KG1 (cell line): Measurements from ENCODE around the gene RNF114.

Experiments used
- DNase-seq: peaks from one replicate; lab custom pipeline; 2025; lab: John Stamatoyannopoulos, UW

RNF114 gene

DNA sequence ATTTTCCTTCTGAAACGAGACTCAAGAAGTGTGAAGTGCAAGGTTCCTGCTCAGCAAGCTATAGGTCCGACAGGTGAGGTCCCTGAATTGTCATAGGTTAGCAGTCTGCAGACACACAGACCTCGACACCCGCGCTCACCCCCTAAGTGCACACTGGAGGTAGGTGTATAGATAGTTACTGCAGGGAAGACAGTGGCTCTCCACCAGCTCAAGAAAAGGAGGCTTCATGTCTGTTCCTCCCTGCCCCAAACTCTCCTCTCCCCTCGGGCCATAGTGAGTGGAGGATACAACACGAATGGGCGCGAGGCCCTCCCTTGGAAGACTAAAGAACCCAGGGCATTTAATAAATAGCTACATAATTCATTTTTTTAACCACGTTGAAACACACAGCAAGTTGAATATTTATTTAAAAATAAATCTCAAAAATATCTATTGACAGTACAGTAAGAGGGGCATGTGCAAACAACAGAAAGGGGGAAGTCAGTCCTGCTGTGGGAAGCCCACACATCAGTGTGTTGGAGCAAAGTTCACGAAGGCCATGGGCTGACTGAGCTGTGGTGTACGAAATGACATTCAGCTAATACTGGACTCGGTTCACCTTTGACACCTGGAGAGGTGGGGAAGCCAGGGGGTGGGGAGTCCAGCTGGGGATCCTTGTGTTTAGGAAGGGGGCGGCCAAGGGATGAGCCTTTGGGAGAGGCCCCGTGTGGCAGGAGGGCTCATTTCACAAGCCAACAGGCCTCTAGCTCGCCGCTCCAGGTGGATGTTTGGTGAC lies 31.6 kb upstream of the RNF114 start:
- no peak for DNase-seq

DNA sequence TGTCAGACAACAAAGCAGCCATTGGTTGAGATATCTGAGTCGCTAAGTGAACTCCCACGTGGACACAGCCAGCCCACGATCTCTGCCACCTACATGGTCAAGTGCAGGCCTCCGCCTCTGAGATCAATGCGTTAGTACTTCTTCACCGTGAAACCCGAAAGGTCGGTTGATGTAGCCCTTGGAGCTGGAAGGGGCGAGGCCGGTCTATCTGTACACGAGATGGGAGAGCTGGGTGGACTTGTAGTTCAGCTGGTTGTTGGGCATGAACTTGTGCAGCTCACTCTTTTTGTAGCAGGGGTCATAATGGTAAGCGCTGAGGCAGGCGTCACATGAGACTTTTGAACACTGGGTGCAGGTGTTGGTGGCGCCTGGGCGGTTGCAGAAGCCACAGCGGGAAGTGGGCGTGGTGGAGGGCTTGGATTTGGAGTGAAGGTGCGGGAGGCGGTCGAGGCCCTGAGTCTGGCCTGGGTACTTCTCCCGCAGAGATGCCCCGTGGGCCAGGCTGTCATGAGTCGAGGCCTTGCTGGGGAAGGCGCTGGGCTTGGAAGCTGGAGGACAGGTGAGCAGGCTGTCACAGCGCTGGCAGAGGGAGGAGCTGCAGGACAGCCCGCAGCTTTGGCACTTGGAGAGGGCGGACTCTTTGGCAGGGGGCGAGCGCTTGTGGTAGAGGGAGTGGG lies 30.6 kb upstream of the RNF114 start:
- DNase-seq: no peak

DNA sequence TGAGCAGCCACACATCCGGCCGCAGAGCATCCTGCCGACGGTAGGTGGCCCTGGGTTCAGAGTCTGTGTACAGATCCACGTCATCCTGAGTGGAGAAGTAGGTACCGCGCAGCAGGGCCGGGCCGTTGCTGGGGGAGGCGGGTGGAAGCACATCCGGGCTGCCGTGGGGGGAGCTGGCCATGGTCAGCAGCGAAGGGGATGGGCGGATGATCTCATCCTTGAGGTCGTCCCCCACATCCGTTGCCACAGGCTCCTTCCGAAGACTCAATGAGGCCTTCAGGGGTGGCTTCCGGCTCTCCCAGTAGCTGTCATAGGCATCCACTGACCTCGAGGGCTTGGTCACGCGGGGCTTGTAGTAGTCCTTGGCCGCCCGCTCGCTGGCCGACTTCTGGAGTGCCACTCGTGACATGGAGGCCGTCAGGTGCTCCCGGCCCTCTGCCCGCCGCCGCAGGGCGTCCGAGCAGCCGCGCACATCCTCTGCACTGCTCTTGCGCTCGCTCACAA lies 30.0 kb upstream of the RNF114 start:
- DNase-seq: no peak

DNA sequence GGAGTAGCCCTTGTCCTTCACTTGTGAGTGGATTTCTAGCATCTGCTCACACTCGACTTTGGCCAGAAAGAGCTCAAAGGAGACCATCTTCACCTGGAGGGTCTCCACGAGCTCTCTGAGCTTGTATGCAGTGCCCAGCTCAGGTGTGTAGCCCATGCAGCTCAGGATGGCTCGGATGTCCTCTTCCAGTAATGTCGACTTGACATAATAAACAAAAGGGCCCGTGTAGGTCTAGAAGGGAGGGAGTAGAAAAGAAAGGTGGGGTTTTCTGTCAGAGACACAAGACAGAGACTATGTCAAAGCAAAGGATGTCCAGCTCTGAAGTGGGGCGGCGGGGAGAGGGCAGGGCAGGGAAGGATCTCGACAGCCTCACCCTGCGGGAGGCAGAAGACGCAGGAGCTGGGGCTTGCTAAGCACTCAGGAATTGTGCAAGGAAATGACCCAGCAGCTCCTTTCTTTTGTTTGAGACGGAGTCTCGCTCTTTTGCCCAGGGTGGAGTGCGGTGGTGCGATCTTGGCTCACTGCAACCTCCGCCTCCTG lies 29.5 kb upstream of the RNF114 start:
- no peak for DNase-seq

DNA sequence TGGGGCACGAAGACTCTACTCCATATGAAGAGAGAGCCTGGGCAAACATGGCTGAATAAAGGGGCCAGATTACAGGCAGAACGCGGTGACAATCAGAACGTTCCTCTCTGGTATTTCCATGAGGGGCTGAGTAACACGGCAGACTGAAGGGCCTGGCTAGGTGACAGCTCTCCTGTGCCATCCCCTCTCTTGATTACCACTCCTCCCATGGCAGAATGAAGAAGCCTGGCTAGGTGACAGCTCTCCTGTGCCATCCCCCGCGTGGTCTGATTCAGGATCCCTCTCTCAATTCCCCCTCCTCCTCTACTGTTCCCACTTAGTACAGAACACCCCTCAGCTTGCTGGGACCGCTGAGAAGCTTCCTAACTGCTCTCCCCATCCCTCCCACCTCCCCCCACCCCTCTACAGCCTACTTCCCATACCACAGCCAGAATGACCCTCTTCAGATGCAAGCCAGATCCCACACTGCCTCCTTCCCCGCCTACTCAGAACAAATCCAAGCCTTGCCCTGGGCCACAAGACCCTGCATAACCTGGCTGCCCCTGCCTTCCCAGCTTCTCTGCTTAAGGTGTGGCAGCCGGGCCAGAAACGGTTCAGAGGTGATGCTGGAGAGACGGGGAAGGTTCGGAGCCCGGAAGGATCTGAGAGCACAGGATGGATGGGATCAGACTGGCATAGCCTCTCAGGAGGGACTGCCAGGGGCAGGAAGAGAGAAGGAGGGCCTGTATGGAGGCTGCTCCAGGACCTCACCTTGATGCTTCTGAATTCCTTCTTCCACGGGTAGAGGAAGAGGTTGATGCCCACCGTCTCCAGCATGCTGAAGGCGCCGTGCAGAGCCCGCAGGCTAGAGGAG lies 28.6 kb upstream of the RNF114 start:
- DNase-seq: no peak

DNA sequence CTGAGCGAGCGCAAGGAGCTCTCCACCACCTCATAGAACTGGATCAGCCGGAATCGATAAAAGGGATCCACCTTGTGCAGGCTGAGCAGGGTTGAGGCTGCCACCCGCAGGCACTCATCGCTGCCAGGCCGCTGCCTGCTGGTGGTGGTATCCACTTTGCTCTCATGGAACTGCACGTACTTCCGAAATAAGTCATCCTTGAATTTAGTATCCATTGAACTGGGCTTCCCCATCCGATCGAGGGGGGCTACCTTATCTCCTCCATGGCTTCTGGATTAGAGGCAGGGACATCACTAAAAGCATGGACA lies 28.0 kb upstream of the RNF114 start:
- no peak for DNase-seq

DNA sequence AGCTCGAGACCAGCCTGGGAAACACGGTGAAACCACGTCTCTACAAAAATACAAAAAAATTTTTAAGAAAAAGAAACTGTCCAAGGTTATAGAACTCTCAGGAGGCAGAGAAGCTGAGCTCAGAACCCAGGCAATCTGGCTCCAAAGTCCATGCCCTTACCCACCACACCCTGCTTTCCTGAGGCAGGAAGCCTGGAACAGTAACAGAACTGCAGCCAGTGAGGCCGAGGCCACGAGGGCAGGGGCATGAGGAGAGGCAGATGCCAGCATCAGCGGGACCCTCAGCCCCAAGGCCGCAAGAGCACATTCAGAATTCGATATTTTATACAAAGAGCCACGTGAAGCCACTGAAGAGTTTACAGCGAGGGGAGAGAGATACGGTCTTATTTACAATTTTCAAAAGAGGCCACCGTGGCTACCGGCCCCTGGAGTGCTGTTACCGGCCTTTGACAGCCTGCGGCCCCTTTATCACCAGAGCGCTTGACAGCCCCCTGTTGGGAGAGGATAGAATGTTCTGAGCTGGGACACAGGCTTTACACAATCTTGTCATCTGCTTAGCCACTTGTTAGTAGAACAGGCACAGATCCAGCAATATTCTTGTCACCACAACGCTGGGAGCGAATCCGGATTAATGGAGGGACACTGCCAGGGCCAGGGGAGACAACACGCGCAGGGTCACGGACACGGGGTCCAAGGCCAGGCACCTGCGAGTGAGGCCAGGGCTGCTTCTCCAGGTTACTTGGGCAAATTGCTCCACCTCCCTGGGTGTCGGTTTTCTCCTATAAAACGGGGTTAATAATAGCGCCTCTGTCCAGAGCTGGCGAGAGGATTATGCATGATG lies 26.5 kb upstream of the RNF114 start:
- DNase-seq: no peak

DNA sequence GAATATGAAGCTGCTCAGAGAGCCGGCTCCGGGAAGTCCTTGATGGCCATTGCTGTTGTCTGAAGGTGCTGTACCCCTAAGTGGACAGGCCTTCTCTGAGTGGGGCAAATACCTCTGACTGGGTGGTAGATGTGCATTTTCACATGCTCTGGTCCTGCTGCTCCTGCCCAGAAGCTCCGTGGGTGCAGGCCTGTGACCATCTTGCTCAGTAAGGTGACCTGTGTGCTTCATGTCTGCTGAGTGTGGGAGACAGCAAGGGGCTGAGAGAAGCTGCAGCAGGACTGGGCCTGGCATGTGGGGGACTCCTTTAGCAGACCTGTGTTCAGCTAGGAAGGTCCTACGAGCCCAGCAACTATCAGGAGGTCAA lies 25.9 kb upstream of the RNF114 start:
- no peak for DNase-seq

DNA sequence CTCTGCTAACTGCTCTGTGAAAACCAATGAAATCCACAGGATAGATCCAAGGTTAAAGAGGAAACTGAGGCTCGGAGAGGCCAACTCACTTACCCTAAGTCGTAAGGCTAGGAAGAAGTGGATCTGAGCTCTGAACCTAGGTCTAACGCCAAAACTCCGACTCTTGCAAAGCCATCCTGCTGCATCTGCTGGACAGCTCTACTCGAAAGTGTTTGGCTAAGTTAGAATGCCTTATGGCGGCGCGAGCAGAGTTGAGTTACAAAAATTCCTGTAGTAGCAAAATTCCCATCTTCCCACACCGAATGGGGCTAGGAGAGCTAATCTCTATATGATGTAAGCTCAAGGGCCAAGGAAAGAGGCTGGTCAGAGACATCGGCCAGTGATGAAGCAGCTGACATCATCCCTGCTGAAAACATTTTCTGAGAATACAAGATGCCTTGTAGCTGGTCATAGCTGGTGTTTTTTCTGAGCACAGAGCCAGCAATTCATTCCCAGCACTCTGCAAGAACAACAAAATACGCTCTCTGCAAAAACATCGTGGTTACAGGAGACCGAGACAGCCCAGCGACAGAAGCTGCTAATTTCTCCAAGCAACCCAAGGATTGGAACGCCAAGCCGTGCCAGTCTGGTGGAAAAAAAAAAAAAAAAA lies 22.7 kb upstream of the RNF114 start:
- no peak for DNase-seq

DNA sequence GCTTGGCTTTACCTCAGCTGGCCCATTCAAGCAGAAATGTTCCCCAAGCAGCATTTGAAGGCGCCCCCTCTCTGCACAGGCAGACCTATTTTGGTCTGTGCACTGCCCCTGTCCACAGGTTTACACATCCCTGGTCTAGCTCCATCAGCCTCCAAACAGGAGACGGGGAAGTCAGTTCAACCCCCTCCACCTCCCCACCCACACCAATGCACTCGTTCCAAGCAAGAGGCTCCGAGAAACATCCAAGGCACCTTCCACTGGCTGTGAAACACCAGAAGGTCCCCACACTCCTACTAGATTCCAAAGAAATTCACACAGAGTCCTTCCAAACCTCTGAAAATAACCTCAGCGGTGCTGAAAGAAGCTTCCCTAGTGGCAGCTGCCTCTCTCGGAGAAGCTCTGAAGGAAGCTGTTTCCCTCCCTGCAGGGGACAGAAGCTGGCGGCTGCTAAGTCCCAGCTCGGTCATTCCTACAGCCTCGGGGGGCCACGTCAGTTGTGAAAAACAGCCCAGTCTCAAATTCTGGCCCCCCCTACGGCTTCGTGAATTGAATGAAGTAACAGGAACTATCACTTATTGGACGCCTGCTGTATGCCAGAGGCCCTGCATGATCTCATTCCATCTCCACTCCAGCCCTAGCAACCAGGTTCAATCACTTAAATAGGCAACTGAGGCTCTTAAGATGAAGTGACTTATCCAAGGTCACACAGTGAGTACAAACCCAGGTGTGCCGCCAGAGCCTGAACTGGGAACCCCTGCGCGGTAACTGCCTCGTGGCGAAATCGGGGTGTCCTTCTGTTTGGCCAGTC lies 21.7 kb upstream of the RNF114 start:
- no peak for DNase-seq

DNA sequence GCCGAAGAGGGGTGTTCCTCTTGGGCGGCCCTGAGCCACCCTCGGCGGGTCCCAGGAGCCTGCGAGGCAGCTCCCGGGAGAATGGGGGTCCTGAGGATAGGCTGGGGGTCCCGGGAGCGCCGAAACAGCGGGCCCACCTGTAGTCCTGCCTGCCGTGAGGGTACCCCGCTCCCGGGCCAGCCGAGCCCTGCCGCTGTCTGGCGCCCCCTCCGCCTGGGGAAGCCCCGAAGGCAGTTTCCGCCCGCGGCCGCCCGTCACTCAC lies 21.1 kb upstream of the RNF114 start:
- DNase-seq: no peak

DNA sequence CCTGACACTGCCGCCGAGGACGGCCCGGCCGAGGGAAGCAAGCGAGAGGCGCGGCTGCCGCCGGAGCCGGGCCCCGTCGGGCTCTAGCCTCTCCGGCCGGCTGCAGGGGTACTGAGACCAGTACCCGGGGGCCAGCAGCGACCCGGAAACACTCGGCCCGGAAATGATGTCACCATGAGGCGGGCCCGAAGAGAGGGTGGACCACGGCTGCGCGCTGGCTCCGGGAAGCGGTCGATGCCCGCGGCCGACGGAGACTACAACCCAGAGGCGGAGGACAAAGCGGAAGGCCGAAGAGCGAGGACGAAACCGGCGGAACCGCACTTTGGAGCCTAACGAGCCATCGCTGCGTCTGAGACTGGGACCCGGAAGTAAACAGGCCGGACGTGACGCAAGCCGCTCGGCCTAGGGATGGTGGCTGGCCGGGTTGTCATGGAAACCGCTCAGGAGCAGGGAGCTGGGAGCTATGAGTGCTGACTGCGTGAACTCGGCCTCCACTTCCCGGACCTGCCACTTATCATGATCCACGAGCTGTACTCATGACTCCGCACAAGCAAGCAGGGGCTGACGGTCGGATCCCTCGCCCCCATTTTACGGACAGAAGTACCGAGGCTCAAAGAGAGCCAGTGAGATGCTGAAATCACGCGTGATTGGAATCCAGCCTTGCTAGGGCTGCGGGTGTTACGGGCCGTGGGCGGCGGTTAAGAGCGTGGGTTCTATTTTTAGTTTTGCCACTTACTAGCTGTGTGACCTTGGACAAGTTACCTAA lies 20.6 kb upstream of the RNF114 start, which contains the start of gene SPATA2:
SPATA2 (minus strand) TSS at position 150 of the 766 bp plus-strand sequence. CDS start 7,039 bp downstream, outside the sequence.
- DNase-seq: peak; percentile 98

DNA sequence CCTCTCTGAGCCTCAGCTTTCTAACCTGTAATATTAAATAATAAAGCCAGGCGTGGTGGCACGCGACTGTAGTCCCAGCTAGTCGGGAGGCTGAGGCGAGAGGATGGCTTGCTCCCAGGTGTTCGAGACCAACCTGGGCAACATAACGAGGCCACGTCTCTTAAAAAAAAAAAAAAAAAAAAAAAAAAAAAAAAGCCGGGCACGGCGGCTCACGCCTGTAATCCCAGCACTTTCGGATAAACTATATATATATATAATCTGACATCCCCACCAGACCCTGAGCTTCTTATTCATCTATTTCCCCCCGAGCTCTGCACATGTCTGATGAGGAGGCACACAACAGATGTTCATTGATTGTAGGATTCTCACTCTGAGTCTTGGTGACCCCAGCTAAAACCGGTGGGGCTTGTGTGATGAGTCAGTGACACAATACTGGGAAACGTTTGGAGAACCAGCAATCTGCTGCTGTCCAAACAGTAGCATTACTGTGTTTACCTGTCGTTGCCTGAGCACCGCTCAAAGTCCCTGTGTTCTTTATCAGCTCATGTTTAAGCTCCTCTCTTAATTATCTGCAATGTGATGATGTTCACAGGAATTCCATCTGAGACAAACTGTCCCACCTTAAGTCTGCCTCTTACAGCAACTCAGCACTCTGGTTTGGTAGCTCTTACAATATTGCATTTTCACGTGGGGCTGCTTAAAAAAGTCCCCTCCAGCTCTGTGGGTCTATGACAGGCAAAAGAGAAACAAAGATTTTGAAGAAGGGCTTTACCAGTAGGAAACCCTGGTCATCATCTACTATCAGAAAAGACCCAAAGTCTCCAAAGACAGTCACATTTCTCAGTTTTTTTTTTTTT lies 19.8 kb upstream of the RNF114 start:
- no peak for DNase-seq

DNA sequence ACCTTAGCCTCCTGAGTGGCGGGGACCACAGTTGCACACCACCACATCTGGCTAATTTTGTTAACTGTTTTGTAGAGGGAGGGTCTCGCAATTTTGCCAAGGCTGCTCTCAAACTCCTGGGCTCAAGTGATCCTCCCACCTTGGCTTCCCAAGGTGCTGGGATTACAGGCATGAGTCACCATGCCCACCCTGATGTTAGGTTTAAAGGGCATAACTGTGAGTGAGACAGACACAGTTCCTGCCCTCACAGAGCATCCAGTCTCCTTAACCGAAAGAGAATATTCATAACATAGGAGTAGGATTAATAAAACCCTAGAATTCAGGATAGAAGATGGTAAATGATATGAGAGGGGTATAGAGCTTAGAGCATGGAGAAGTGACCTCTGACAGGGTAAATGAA lies 17.8 kb upstream of the RNF114 start:
- DNase-seq: no peak

DNA sequence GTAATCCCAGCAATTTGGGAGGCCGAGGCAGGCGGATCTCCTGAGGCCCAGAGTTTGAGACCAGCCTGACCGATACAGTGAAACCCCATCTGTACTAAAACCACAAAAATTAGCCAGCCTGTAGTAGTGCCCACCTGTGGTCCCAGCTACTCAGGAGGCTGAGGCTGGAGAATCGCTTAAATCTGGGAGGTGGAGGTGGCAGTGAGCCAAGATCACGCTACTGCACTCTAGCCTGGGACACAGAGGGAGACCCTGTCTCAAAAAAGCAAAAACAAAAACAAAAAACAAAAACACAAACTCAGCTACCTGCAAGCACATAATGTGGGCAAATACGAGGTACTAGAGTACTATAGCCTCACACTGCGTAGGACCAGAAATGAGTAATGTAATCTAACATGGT lies 17.2 kb upstream of the RNF114 start:
- no peak for DNase-seq

DNA sequence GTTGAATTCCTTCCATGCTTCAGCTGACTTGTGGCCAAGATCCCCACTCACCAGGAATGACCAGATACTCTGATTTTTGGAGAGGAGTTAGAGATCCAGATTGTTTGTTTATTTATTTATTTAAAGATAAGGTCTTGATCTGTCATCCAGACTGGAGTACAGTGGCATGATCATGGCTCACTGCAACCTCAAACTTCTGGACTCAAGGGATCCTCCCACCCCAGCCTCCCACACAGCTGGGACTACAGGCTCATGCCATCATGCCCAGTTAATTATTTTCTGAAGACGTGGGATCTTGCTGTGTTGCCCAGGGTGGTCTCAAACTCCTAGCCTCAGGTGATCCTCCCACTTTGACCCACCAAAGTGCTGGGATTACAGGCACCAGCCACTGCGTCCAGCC lies 16.7 kb upstream of the RNF114 start:
- DNase-seq: no peak

DNA sequence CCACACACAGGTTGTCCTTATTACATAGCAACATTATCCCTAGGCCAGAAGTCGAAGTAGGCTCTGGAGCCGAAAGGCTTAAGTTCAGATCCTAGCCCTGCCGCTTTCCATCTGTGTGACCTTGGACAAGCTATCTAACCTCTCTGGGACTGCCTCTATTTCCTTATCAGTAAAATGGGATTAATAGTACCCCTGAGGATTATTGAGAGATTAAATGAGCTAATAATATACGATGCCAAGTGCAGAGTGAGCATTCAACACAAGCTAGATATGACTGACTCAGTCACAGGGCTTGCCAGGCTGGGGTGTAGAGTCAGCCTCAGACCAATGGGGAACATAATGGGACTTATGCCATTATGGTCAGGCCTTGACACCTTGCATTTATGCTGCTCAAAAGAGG lies 11.9 kb upstream of the RNF114 start:
- DNase-seq: no peak

DNA sequence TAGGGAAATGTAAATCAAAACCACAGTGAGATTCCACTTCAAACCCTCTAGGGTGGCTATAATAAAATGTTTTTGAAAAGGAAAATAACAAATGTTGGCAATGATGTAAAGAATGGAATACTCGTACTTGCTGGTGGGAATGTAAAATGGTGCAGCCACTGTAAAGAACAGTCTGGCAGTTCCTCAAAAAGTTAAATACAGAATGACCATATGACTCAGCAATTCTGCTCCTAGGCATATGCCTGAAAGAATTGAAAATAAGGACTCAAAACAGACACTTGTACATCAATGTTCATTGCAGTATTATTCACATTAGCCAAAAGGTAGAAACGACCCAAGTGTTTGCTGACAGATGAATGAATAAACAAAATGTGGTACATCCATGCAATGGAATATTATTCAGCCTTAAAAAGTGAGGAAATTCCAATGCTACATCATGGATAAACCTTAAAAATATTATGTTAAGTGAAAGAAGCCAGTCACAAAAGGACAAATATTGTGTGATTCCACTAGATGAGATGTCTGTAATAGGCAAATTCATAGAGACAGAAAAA lies 10.2 kb upstream of the RNF114 start:
- DNase-seq: no peak
